HL-60 (cell line): ENCODE measurements around the gene GDI2.

Experiments used
- DNase-seq, 2 experiments: peaks; one replicate each; pipeline ENCODE4 v3.0.0-alpha.2; 2010 to 2020; ENCODE audit warnings: low read depth in 1 of 2, low spot score in 1 of 2
- H3K27ac ChIP-seq: fragments of 250-450 bp; sonication (Bioruptor Pico); replicated peaks from 2 replicates; pipeline ENCODE4 v1.5.1; 2020; ENCODE audit warnings: mild to moderate bottlenecking, moderate library complexity
- H3K27me3 ChIP-seq: fragments of 250-450 bp; sonication (Bioruptor Pico); 2 replicates; pipeline ENCODE4 v1.5.1; 2021; ENCODE audit warnings: mild to moderate bottlenecking, moderate library complexity; ENCODE audit not compliant: insufficient read depth, poor library complexity, severe bottlenecking
- H3K4me3 ChIP-seq: replicated peaks from 2 replicates; pipeline ENCODE4 v1.5.1; 2011; ENCODE audit warnings: mild to moderate bottlenecking, control low read depth, low read length; ENCODE audit not compliant: insufficient read depth
- GABPA ChIP-seq: IDR thresholded peaks from 2 replicates; pipeline ENCODE4 v1.6.1; 2012; ENCODE audit warnings: low read depth
- POLR2AphosphoS5 ChIP-seq: IDR thresholded peaks from 2 replicates; pipeline ENCODE4 v1.6.1; 2012; ENCODE audit warnings: low read depth
- REST ChIP-seq: IDR thresholded peaks from 2 replicates; pipeline ENCODE4 v1.6.1; 2012; ENCODE audit warnings: low read depth; ENCODE audit not compliant: insufficient replicate concordance
- SPI1 ChIP-seq: IDR thresholded peaks from 2 replicates; pipeline ENCODE4 v1.6.1; 2012; ENCODE audit warnings: low read depth, mild to moderate bottlenecking, borderline replicate concordance
- TF ChIP-seq, protein P1 (sequence below): IDR thresholded peaks from one replicate; pipeline ENCODE4 v1.5.1; 2011; ENCODE audit warnings: low read length, control low read depth, inconsistent platforms; ENCODE audit not compliant: insufficient read depth

GDI2 gene

DNA sequence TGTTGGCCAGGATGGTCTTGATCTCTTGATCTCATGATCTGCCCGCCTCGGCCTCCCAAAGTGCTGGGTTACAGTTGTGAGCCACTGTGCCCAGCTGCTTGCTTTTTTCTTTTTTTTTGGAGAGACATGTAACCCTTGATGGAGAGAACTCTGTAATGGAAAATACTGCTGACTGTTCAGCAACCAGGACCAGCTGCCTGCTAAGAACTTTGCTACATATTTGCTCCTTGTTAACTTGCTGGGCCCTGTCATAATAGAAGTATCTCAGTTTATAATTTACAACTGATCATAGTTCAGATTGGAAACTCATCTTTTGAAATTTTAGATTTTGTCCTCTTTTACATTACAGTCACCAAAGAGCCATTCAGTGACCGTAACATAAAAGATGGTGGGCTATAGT, 93.7 kb downstream of the GDI2 start:
- no peaks in the 10 kb centered on the region for H3K27me3 ChIP-seq
- DNase-seq: no peak
- H3K4me3 ChIP-seq: no peak overlapping the region
- H3K27ac ChIP-seq: no peak overlapping the region
- TF ChIP-seq REST (no peak), GABPA (no peak), POLR2AphosphoS5 (no peak), SPI1 (no peak)
- TF ChIP-seq, protein P1, sequence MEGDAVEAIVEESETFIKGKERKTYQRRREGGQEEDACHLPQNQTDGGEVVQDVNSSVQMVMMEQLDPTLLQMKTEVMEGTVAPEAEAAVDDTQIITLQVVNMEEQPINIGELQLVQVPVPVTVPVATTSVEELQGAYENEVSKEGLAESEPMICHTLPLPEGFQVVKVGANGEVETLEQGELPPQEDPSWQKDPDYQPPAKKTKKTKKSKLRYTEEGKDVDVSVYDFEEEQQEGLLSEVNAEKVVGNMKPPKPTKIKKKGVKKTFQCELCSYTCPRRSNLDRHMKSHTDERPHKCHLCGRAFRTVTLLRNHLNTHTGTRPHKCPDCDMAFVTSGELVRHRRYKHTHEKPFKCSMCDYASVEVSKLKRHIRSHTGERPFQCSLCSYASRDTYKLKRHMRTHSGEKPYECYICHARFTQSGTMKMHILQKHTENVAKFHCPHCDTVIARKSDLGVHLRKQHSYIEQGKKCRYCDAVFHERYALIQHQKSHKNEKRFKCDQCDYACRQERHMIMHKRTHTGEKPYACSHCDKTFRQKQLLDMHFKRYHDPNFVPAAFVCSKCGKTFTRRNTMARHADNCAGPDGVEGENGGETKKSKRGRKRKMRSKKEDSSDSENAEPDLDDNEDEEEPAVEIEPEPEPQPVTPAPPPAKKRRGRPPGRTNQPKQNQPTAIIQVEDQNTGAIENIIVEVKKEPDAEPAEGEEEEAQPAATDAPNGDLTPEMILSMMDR: no peak
